ENCODE measurements around the gene MRPS25. TPM values are rescaled to one million over a fixed set of nuclear protein-coding genes. Genes with fewer than 3 reads are reported as not detected.

MRPS25 gene
- total RNA-seq, 1 experiment from 2014 or later = 53.2 TPM

- Mint-ChIP-seq H3K4me1 (no peaks in the 10 kb centered on the region), H3K27me3 (ENCODE audit: low read depth) (no peaks in the 10 kb centered on the region), H3K4me3 (no peak overlapping the region), H3K9me3 (no peaks in the 10 kb centered on the region), H3K36me3 (ENCODE audit: insufficient read depth in 1 of 3, low read depth in 3 of 3) (peaks cover 26 to 87% (median 84%) of the 10 kb centered on the region in 3 experiments; a peak in 6 of 7 replicates), H3K27ac (no peak overlapping the region; a peak in 1 of 7 replicates)
- no peak overlapping the region for H3K18ac ChIP-seq (ENCODE audit: insufficient read length, low read depth, low read length)
- no peak overlapping the region for H2BK120ac ChIP-seq (ENCODE audit: low read depth, low read length, poor library complexity, severe bottlenecking)
- H4K91ac ChIP-seq (ENCODE audit: insufficient read length, low read depth, low read length) = no peak overlapping the region
- DNase-seq = no peak
- no peaks in the 10 kb centered on the region for H3K23me2 ChIP-seq (ENCODE audit: insufficient read length, low read depth, low read length, poor library complexity, severe bottlenecking)
- no peaks in the 10 kb centered on the region for H3K27me3 ChIP-seq (ENCODE audit: insufficient read depth, low read length)
- H3K23ac ChIP-seq (ENCODE audit: insufficient read length, low read depth, low read length) = no peak overlapping the region
- H4K20me1 ChIP-seq (ENCODE audit: control insufficient read depth, insufficient read depth, insufficient read length) = no peaks in the 10 kb centered on the region
- H3K14ac ChIP-seq (ENCODE audit: insufficient read depth, low read length) = no peak overlapping the region
- H3K56ac ChIP-seq (ENCODE audit: insufficient read length, low read depth, low read length) = no peak overlapping the region
- no peak overlapping the region for H3T11ph ChIP-seq (ENCODE audit: low read length)
- no peak overlapping the region for H2BK5ac ChIP-seq (ENCODE audit: insufficient read length, low read length)
- no peak overlapping the region for H2BK15ac ChIP-seq (ENCODE audit: low read depth, low read length)
- no CpG with 5 or more reads among the region's 2 CpGs for WGBS (ENCODE audit: extremely low coverage, insufficient read length, low lambda C conversion rate)
- H2AK5ac ChIP-seq (ENCODE audit: insufficient read length, low read length) = no peak overlapping the region
- H3K27ac ChIP-seq (ENCODE audit: insufficient read length, low read depth, low read length) = no peak overlapping the region
- H3K9ac ChIP-seq (ENCODE audit: extremely low read depth, insufficient read length, low read length) = no peak overlapping the region
- H4K8ac ChIP-seq (replicated peaks; ENCODE audit: insufficient read length, low read depth, low read length) = no peak overlapping the region
- no peak for TF ChIP-seq CTCF (conservative IDR thresholded peaks at IDR 0.05)
- no peaks in the 10 kb centered on the region for H3K9me3 ChIP-seq (ENCODE audit: control insufficient read depth, low read depth, low read length)
- no peaks in the 10 kb centered on the region for H3K79me2 ChIP-seq (ENCODE audit: insufficient read depth, low read length)
- no peaks in the 10 kb centered on the region for H3K4me1 ChIP-seq (ENCODE audit: insufficient read depth, low read length)
- H3K4ac ChIP-seq (ENCODE audit: low read depth, low read length) = no peak overlapping the region
- no peak overlapping the region for H2AFZ ChIP-seq (ENCODE audit: low read length)
- no peaks in the 10 kb centered on the region for H3K79me1 ChIP-seq (ENCODE audit: insufficient read depth, low read depth, low read length, poor library complexity, severe bottlenecking)
- no peak overlapping the region for H2BK12ac ChIP-seq (ENCODE audit: insufficient read length, low read depth, low read length)
- no peak overlapping the region for H2BK20ac ChIP-seq (ENCODE audit: low read depth, low read length, poor library complexity, severe bottlenecking)
- no peak overlapping the region for H4K5ac ChIP-seq (ENCODE audit: insufficient read length, low read depth, low read length)
- no peak overlapping the region for H3K4me2 ChIP-seq (ENCODE audit: insufficient read depth, insufficient read length, low read length)
Observed at GRCh38 chr3:15032650-15033049, 32.5 kb downstream of the MRPS25 start.

Measured in H9 (cell line).